H1 (cell line): ENCODE data around the gene IGLON5. TPM values are rescaled to one million over a fixed set of nuclear protein-coding genes. Genes with fewer than 3 reads are reported as not detected.

Experiments used
- JUND ChIP-seq: IDR thresholded peaks from 2 replicates; pipeline ENCODE4 v1.6.1; 2011; ENCODE audit warnings: mild to moderate bottlenecking, improper control_type of control experiment, low read length
- TAF7 ChIP-seq: optimal IDR thresholded peaks from 2 replicates; pipeline ENCODE3; 2011; ENCODE audit warnings: low read depth, mild to moderate bottlenecking, inconsistent platforms, low read length, moderate library complexity, borderline replicate concordance
- polyA plus RNA-seq, 7 experiments: library from polyadenylated mRNA; depleted of rRNA in 3 of 7; stranded (reverse) in 5 of 7; unstranded in 2 of 7; fragments of >200 nt in 5 of 7; fragments of 200-250 nt in 2 of 7; gene quantifications; 1 replicate in 5 of 7; 2 replicates in 1 of 7; 4 replicates in 1 of 7; pipeline versions ENCODE4 v1.2.1 to v1.2.3, GENCODE V29; 2011 to 2013; ENCODE audit warnings: missing spikeins in 2 of 7, mixed read lengths in 2 of 7
- total RNA-seq: library from RNA; stranded (reverse); fragmentation: NEBNext Ultra II Directional; extraction: Animal tissue kit (Norgen Biotek cat#: 25700); gene quantifications from 2 replicates; pipeline ENCODE4 v1.2.1, GENCODE V29; 2021

The IGLON5 gene
- total and polyA plus RNA-seq, 2 of the 8 experiments (the other 6 are each of a cell fraction or from before 2014, with no cell fraction given), result 31.8 to 34.6 TPM

DNA sequence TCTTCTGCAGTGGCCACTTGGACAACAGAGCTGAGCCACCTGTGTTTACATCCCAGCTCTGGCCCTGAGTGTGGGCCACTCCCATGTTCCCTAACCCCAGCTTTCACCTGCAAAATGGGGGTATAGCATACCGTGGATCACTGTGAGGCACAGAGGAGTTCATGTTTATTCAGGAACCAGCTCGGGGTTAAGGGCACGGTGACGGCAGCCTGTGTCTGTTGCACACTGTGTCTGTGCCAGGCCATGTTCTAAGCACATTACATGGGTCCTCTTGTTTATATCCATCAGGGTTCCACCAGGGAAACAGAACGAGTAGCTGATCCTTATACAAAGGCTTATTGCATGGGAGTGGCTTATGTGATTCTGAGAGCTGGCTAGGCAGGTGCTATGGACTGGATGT lies 14.0 kb upstream of the IGLON5 start (continued):
- TF ChIP-seq TAF7, result no peak
- no peak for TF ChIP-seq JUND
